Loucy (cell line): ENCODE measurements around the gene TTLL5.

ENCODE experiments used
- H2AFZ ChIP-seq: fragments of 200-600 bp; sonication (generic); 2 replicates; pipeline ENCODE4 v1.6.0; 2016; ENCODE audit warnings: antibody characterized with exemption, mild to moderate bottlenecking, low read length, moderate library complexity
- H3F3A ChIP-seq: fragments of 200-600 bp; 2 replicates; pipeline ENCODE4 v1.6.0; 2016; ENCODE audit warnings: antibody characterized with exemption, low read depth, mild to moderate bottlenecking
- H3K27me3 ChIP-seq: fragments of 200-600 bp; sonication (generic); 2 replicates; pipeline ENCODE4 v1.6.1; 2014; ENCODE audit warnings: low read length, mild to moderate bottlenecking; ENCODE audit not compliant: insufficient read depth, poor library complexity, severe bottlenecking
- H3K36me3 ChIP-seq: fragments of 200-600 bp; sonication (generic); 2 replicates; pipeline ENCODE4 v1.6.1; 2016; ENCODE audit warnings: low read length; ENCODE audit not compliant: insufficient read depth
- H3K4me1 ChIP-seq: fragments of 200-600 bp; sonication (generic); 2 replicates; pipeline ENCODE4 v1.5.1; 2014; ENCODE audit warnings: low read length, mild to moderate bottlenecking; ENCODE audit not compliant: insufficient read depth, poor library complexity, severe bottlenecking
- H3K4me2 ChIP-seq: fragments of 200-600 bp; sonication (generic); 2 replicates; pipeline ENCODE4 v1.6.0; 2014; ENCODE audit warnings: antibody characterized with exemption, low read length, low read depth, mild to moderate bottlenecking; ENCODE audit not compliant: poor library complexity, severe bottlenecking
- H3K4me3 ChIP-seq: fragments of 200-600 bp; sonication (generic); 2 replicates; pipeline ENCODE4 v1.5.1; 2014; ENCODE audit warnings: low read length, mild to moderate bottlenecking, mixed read lengths; ENCODE audit not compliant: poor library complexity, severe bottlenecking
- H3K79me2 ChIP-seq: fragments of 200-600 bp; sonication (generic); 2 replicates; pipeline ENCODE4 v1.6.1; 2014; ENCODE audit warnings: low read length; ENCODE audit not compliant: insufficient read depth
- H3K9ac ChIP-seq: fragments of 200-600 bp; sonication (generic); 2 replicates; pipeline ENCODE4 v1.6.0; 2014; ENCODE audit warnings: mild to moderate bottlenecking, low read depth, low read length, moderate library complexity; ENCODE audit not compliant: poor library complexity, severe bottlenecking
- H3K9me2 ChIP-seq: fragments of 200-600 bp; sonication (generic); replicated peaks from 2 replicates; pipeline ENCODE4 v1.6.1; 2016; ENCODE audit warnings: low read depth, low read length, mixed read lengths
- H3K9me3 ChIP-seq: fragments of 200-600 bp; sonication (generic); 2 replicates; pipeline ENCODE4 v1.6.1; 2014; ENCODE audit warnings: mild to moderate bottlenecking, antibody characterized with exemption, low read length, low read depth; ENCODE audit not compliant: insufficient read depth
- H4K20me1 ChIP-seq: fragments of 200-600 bp; sonication (generic); 2 replicates; pipeline ENCODE4 v1.6.0; 2014; ENCODE audit warnings: antibody characterized with exemption, low read length, mild to moderate bottlenecking; ENCODE audit not compliant: insufficient read depth, poor library complexity, severe bottlenecking
- CTCF ChIP-seq: fragments of 200-600 bp; sonication (generic); conservative IDR thresholded peaks from 2 replicates; pipeline ENCODE4 v1.5.1; 2014; ENCODE audit warnings: mild to moderate bottlenecking, antibody characterized with exemption, low read length
- EZH2phosphoT487 ChIP-seq: fragments of 200-600 bp; IDR thresholded peaks from 2 replicates; pipeline ENCODE4 v1.6.1; 2018; ENCODE audit warnings: antibody characterized with exemption, mild to moderate bottlenecking, moderate library complexity, borderline replicate concordance

TTLL5 gene

DNA sequence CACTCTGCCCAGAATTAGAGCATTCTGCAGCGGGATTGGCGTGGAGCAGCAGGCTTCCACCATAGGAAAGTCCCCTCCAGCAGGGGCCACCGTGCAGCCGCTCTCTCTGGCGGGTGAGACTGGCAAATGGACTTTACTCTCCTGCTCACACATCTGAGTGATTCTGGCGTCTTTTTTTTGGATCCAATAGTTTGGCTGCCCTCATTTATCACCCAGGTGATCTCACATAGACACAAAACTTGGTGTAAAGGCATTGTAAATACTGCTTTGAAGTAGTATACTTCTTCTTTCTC lies 190.5 kb downstream of the TTLL5 start:
- H3K9me3 ChIP-seq: no peaks in the 10 kb centered on the region
- no peaks in the 10 kb centered on the region for H4K20me1 ChIP-seq
- TF ChIP-seq EZH2phosphoT487: no peak
- H3K79me2 ChIP-seq: no peaks in the 10 kb centered on the region
- H2AFZ ChIP-seq: no peak overlapping the region
- no peaks in the 10 kb centered on the region for H3F3A ChIP-seq
- H3K4me3 ChIP-seq: no peak overlapping the region
- no peak overlapping the region for H3K4me2 ChIP-seq
- no peaks in the 10 kb centered on the region for H3K27me3 ChIP-seq
- H3K4me1 ChIP-seq: no peaks in the 10 kb centered on the region
- H3K36me3 ChIP-seq: 0 out of 2 replicates have a peak, but pooled peaks cover 6% of the 10 kb centered on the region
- no peaks in the 10 kb centered on the region for H3K9me2 ChIP-seq
- no peak overlapping the region for H3K9ac ChIP-seq

- H3K79me2 ChIP-seq: no peaks in the 10 kb centered on the region
- H3K9me2 ChIP-seq: no peaks in the 10 kb centered on the region
- H3K4me2 ChIP-seq: no peak overlapping the region
- H4K20me1 ChIP-seq: no peaks in the 10 kb centered on the region
- TF ChIP-seq EZH2phosphoT487 (no peak), CTCF (no peak)
- 0 out of 2 replicates have a peak, but pooled peaks cover 6% of the 10 kb centered on the region for H3K36me3 ChIP-seq
- H3K4me1 ChIP-seq: no peaks in the 10 kb centered on the region
- no peaks in the 10 kb centered on the region for H3F3A ChIP-seq
- H3K27me3 ChIP-seq: no peaks in the 10 kb centered on the region
- no peak overlapping the region for H3K4me3 ChIP-seq
- H3K9ac ChIP-seq: no peak overlapping the region
- H2AFZ ChIP-seq: no peak overlapping the region
- H3K9me3 ChIP-seq: no peaks in the 10 kb centered on the region
Measured at GRCh38 chr14:75854111-75854799, 193.2 kb downstream of the TTLL5 start.

DNA sequence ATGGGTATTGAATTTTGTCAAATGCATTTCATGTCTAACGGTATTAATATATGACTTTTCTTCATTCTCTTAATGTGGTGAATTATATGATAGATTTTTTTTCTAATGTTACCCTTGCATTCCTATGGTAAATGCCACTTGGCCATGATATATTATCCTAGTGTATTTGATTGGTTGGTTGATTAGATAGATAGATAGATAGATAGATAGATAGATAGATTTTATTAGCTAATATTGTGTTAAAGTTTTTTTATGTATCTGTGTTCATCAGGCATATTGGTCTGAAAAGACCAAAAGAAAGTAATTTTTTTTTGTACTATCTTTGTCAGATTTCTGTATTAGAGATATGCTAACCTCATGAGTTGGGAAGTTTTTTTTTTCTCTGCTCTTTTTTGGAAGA lies 196.2 kb downstream of the TTLL5 start:
- no peak overlapping the region for H3K9ac ChIP-seq
- H3K79me2 ChIP-seq: no peaks in the 10 kb centered on the region
- H3K27me3 ChIP-seq: no peaks in the 10 kb centered on the region
- H3K9me2 ChIP-seq: no peaks in the 10 kb centered on the region
- no peaks in the 10 kb centered on the region for H3K4me1 ChIP-seq
- H3K4me3 ChIP-seq: no peak overlapping the region
- no peak overlapping the region for H2AFZ ChIP-seq
- H3K9me3 ChIP-seq: no peaks in the 10 kb centered on the region
- no peak overlapping the region for H3K4me2 ChIP-seq
- H3K36me3 ChIP-seq: 0 out of 2 replicates have a peak, but pooled peaks cover 6% of the 10 kb centered on the region
- H4K20me1 ChIP-seq: no peaks in the 10 kb centered on the region
- H3F3A ChIP-seq: no peaks in the 10 kb centered on the region
- TF ChIP-seq CTCF (no peak), EZH2phosphoT487 (no peak)

GRCh38 chr14:75858362-75858761 lies 197.3 kb downstream of the TTLL5 start:
- H3K36me3 ChIP-seq: 0 out of 2 replicates have a peak, but pooled peaks cover 6% of the 10 kb centered on the region
- H3K4me1 ChIP-seq: no peaks in the 10 kb centered on the region
- H4K20me1 ChIP-seq: no peaks in the 10 kb centered on the region
- H3K9ac ChIP-seq: no peak overlapping the region
- TF ChIP-seq CTCF (no peak), EZH2phosphoT487 (no peak)
- no peaks in the 10 kb centered on the region for H3K9me2 ChIP-seq
- no peak overlapping the region for H3K4me3 ChIP-seq
- no peak overlapping the region for H2AFZ ChIP-seq
- H3F3A ChIP-seq: no peaks in the 10 kb centered on the region
- no peak overlapping the region for H3K4me2 ChIP-seq
- no peaks in the 10 kb centered on the region for H3K79me2 ChIP-seq
- H3K9me3 ChIP-seq: no peaks in the 10 kb centered on the region
- H3K27me3 ChIP-seq: no peaks in the 10 kb centered on the region
